ENCODE results near the gene ADD1. TPM values are rescaled to one million over a fixed set of nuclear protein-coding genes. Genes with fewer than 3 reads are reported as not detected.

Gene ADD1
- total RNA-seq, 5 donors from 2014 or later (not counting 1 experiment from before 2014, with no cell fraction given) = 241 to 274 (median 256) TPM

GRCh38 chr4:2963966-2964471, 120.4 kb downstream of the ADD1 start:
- no peaks in the 10 kb centered on the region for H3K9me3 ChIP-seq
- peak overlapping the region; percentile 57 to 71 for H3K27ac Mint-ChIP-seq
- POLR2A ChIA-PET = interaction anchor here (0.6 to 0.7 kb wide), 3 partner anchors 54 to 569 kb away, joined by 4 to 7 read pairs (median 6); no protein-coding TSS in a partner anchor
- no peaks in the 10 kb centered on the region for H3K36me3 Mint-ChIP-seq
- peaks cover 0 to 2% of the 10 kb centered on the region in 2 experiments for H3K27me3 ChIP-seq (replicated peaks in 1 of 2; ENCODE audit: control insufficient read depth in 2 of 2, extremely low read depth in 1 of 2, insufficient read depth in 2 of 2, low read length in 1 of 2)
- peaks cover 28 to 34% (median 30%) of the 10 kb centered on the region in 3 donors for H3K4me1 Mint-ChIP-seq
- H3K4me3 ChIP-seq (ENCODE audit: control insufficient read depth in 1 of 2, extremely low read depth in 1 of 2, low read length in 1 of 2) = peak overlapping the region; percentile 75 to 80
- H3K27ac ChIP-seq (ENCODE audit: low read length) = no peak overlapping the region
- H3K4me3 Mint-ChIP-seq = peak overlapping the region; percentile 82 to 84 (median 82)
- 3% methylated on average over 36 of the region's 38 CpGs for WGBS (ENCODE audit: insufficient coverage)
- DNase-seq = peak in 4 of 35 experiments; percentile 30 to 43 (median 37)
- ATAC-seq (replicated peaks in 1 of 4) = peak in 2 of 4 experiments; percentile 39 to 41
- CTCF ChIA-PET = interaction anchor here in 1 of 2 donors (0.7 to 1.7 kb wide), 4 partner anchors 10 to 125 kb away, joined by 4 to 8 read pairs (median 7); no protein-coding TSS in a partner anchor
- H3K27me3 Mint-ChIP-seq = no peaks in the 10 kb centered on the region
- peaks cover 0 to 1% of the 10 kb centered on the region in 2 donors for H3K36me3 ChIP-seq (ENCODE audit: control insufficient read depth in 2 of 2, extremely low read depth in 1 of 2, insufficient read depth in 1 of 2, low read length in 1 of 2)
- H3K9me3 Mint-ChIP-seq = no peaks in the 10 kb centered on the region
- peaks cover 7 to 27% of the 10 kb centered on the region in 2 experiments for H3K4me1 ChIP-seq (ENCODE audit: control insufficient read depth in 1 of 2, extremely low read depth in 1 of 2, insufficient read depth in 2 of 2, low read length in 2 of 2)

GRCh38 chr4:2964706-2965258, 121.1 kb downstream of the ADD1 start:
- H3K4me3 ChIP-seq (ENCODE audit: control insufficient read depth in 1 of 2, extremely low read depth in 1 of 2, low read length in 1 of 2) = no peak overlapping the region

GRCh38 chr4:2965262-2965661, 121.6 kb downstream of the ADD1 start:
- ChIA-PET POLR2A (no interaction called here), CTCF (no interaction called here)
- no peak overlapping the region for H3K4me3 ChIP-seq (ENCODE audit: control insufficient read depth in 1 of 2, extremely low read depth in 1 of 2, low read length in 1 of 2)
- Mint-ChIP-seq H3K4me3 (peak overlapping the region; percentile 47 to 84 (median 82)), H3K27me3 (no peaks in the 10 kb centered on the region), H3K9me3 (no peaks in the 10 kb centered on the region), H3K27ac (no peak overlapping the region), H3K36me3 (no peaks in the 10 kb centered on the region), H3K4me1 (peaks cover 18 to 24% (median 21%) of the 10 kb centered on the region in 3 donors)
- ATAC-seq (replicated peaks in 1 of 4) (no peak), DNase-seq (no peak)
- over 99% methylated on average over 9 of the region's 16 CpGs for WGBS (ENCODE audit: insufficient coverage)
- peaks cover 0 to 2% of the 10 kb centered on the region in 2 experiments for H3K27me3 ChIP-seq (replicated peaks in 1 of 2; ENCODE audit: control insufficient read depth in 2 of 2, extremely low read depth in 1 of 2, insufficient read depth in 2 of 2, low read length in 1 of 2)
- H3K9me3 ChIP-seq = no peaks in the 10 kb centered on the region
- H3K27ac ChIP-seq (ENCODE audit: low read length) = no peak overlapping the region
- peaks cover 7 to 24% of the 10 kb centered on the region in 2 experiments for H3K4me1 ChIP-seq (ENCODE audit: control insufficient read depth in 1 of 2, extremely low read depth in 1 of 2, insufficient read depth in 2 of 2, low read length in 2 of 2)
- no peaks in the 10 kb centered on the region for H3K36me3 ChIP-seq (ENCODE audit: control insufficient read depth in 2 of 2, extremely low read depth in 1 of 2, insufficient read depth in 1 of 2, low read length in 1 of 2)

More at GRCh38 chr4:2964706-2965258, 121.1 kb downstream of the ADD1 start:
- H3K27me3 Mint-ChIP-seq = no peaks in the 10 kb centered on the region
- Histone ChIP-seq H3K36me3 (ENCODE audit: control insufficient read depth in 2 of 2, extremely low read depth in 1 of 2, insufficient read depth in 1 of 2, low read length in 1 of 2) (no peaks in the 10 kb centered on the region), H3K27me3 (replicated peaks in 1 of 2; ENCODE audit: control insufficient read depth in 2 of 2, extremely low read depth in 1 of 2, insufficient read depth in 2 of 2, low read length in 1 of 2) (peaks cover 0 to 2% of the 10 kb centered on the region in 2 experiments), H3K9me3 (no peaks in the 10 kb centered on the region), H3K4me1 (ENCODE audit: control insufficient read depth in 1 of 2, extremely low read depth in 1 of 2, insufficient read depth in 2 of 2, low read length in 2 of 2) (peaks cover 7 to 27% of the 10 kb centered on the region in 2 experiments), H3K27ac (ENCODE audit: low read length) (no peak overlapping the region)
- H3K27ac Mint-ChIP-seq = peak overlapping the region; percentile 57 to 71
- ATAC-seq (replicated peaks in 1 of 4) = no peak
- H3K4me1 Mint-ChIP-seq = peaks cover 22 to 29% (median 25%) of the 10 kb centered on the region in 3 donors
- WGBS (ENCODE audit: insufficient coverage) = no CpG with 5 or more reads among the region's 5 CpGs
- DNase-seq = no peak
- no peaks in the 10 kb centered on the region for H3K9me3 Mint-ChIP-seq
- H3K36me3 Mint-ChIP-seq = no peaks in the 10 kb centered on the region
- CTCF ChIA-PET = no interaction called here
- peak overlapping the region; percentile 82 to 84 (median 82) for H3K4me3 Mint-ChIP-seq
- POLR2A ChIA-PET = interaction anchor here in 1 of 2 donors (0.7 kb wide), 1 partner anchor 89 kb away, joined by 4 read pairs; no protein-coding TSS in a partner anchor

GRCh38 chr4:2968381-2968780, 124.7 kb downstream of the ADD1 start:
- no peak overlapping the region for H3K27ac Mint-ChIP-seq
- 85% methylated on average over 3 of the region's 3 CpGs for WGBS (ENCODE audit: insufficient coverage)
- H3K9me3 Mint-ChIP-seq = no peaks in the 10 kb centered on the region
- peaks cover 5 to 8% (median 7%) of the 10 kb centered on the region in 3 donors for H3K4me1 Mint-ChIP-seq
- Histone ChIP-seq H3K4me3 (ENCODE audit: control insufficient read depth in 1 of 2, extremely low read depth in 1 of 2, low read length in 1 of 2) (no peak overlapping the region), H3K27ac (ENCODE audit: low read length) (no peak overlapping the region), H3K4me1 (ENCODE audit: control insufficient read depth in 1 of 2, extremely low read depth in 1 of 2, insufficient read depth in 2 of 2, low read length in 2 of 2) (peaks cover 4 to 9% of the 10 kb centered on the region in 2 experiments), H3K27me3 (replicated peaks in 1 of 2; ENCODE audit: control insufficient read depth in 2 of 2, extremely low read depth in 1 of 2, insufficient read depth in 2 of 2, low read length in 1 of 2) (peaks cover 0 to 2% of the 10 kb centered on the region in 2 experiments), H3K36me3 (ENCODE audit: control insufficient read depth in 2 of 2, extremely low read depth in 1 of 2, insufficient read depth in 1 of 2, low read length in 1 of 2) (no peaks in the 10 kb centered on the region), H3K9me3 (no peaks in the 10 kb centered on the region)
- ChIA-PET POLR2A (interaction anchor here in 1 of 2 donors (0.6 to 0.7 kb wide), 2 partner anchors 12 to 19 kb away, joined by 3 read pairs; no protein-coding TSS in a partner anchor), CTCF (no interaction called here)
- H3K36me3 Mint-ChIP-seq = no peaks in the 10 kb centered on the region
- no peak overlapping the region for H3K4me3 Mint-ChIP-seq
- no peak for ATAC-seq (replicated peaks in 1 of 4)
- no peaks in the 10 kb centered on the region for H3K27me3 Mint-ChIP-seq
- no peak for DNase-seq

- ChIA-PET POLR2A (no interaction called here), CTCF (no interaction called here)
- ATAC-seq (replicated peaks in 1 of 4) = no peak
- H3K9me3 ChIP-seq = no peaks in the 10 kb centered on the region
- no peak overlapping the region for H3K4me3 Mint-ChIP-seq
- no peaks in the 10 kb centered on the region for H3K36me3 Mint-ChIP-seq
- no peak overlapping the region for H3K27ac Mint-ChIP-seq
- no peaks in the 10 kb centered on the region for H3K27me3 ChIP-seq (replicated peaks in 1 of 2; ENCODE audit: control insufficient read depth in 2 of 2, extremely low read depth in 1 of 2, insufficient read depth in 2 of 2, low read length in 1 of 2)
- H3K36me3 ChIP-seq (ENCODE audit: control insufficient read depth in 2 of 2, extremely low read depth in 1 of 2, insufficient read depth in 1 of 2, low read length in 1 of 2) = no peaks in the 10 kb centered on the region
- DNase-seq = no peak
- H3K4me1 Mint-ChIP-seq = no peaks in the 10 kb centered on the region
- 95% methylated on average over 2 of the region's 3 CpGs for WGBS (ENCODE audit: insufficient coverage)
- no peaks in the 10 kb centered on the region for H3K9me3 Mint-ChIP-seq
- H3K4me1 ChIP-seq (ENCODE audit: control insufficient read depth in 1 of 2, extremely low read depth in 1 of 2, insufficient read depth in 2 of 2, low read length in 2 of 2) = no peaks in the 10 kb centered on the region
- H3K27ac ChIP-seq (ENCODE audit: low read length) = no peak overlapping the region
- no peak overlapping the region for H3K4me3 ChIP-seq (ENCODE audit: control insufficient read depth in 1 of 2, extremely low read depth in 1 of 2, low read length in 1 of 2)
- H3K27me3 Mint-ChIP-seq = peaks cover 0 to 2% of the 10 kb centered on the region in 2 donors
Measured at GRCh38 chr4:2971275-2971674, 127.6 kb downstream of the ADD1 start.

- H3K4me1 Mint-ChIP-seq = peaks cover 0 to 4% (median 2%) of the 10 kb centered on the region in 3 donors
- H3K27me3 Mint-ChIP-seq = peaks cover 0 to 4% of the 10 kb centered on the region in 2 donors
- Histone ChIP-seq H3K4me1 (ENCODE audit: control insufficient read depth in 1 of 2, extremely low read depth in 1 of 2, insufficient read depth in 2 of 2, low read length in 2 of 2) (peaks cover 0 to 2% of the 10 kb centered on the region in 2 experiments), H3K27me3 (replicated peaks in 1 of 2; ENCODE audit: control insufficient read depth in 2 of 2, extremely low read depth in 1 of 2, insufficient read depth in 2 of 2, low read length in 1 of 2) (peaks cover 0 to 4% of the 10 kb centered on the region in 2 experiments), H3K9me3 (no peaks in the 10 kb centered on the region), H3K36me3 (ENCODE audit: control insufficient read depth in 2 of 2, extremely low read depth in 1 of 2, insufficient read depth in 1 of 2, low read length in 1 of 2) (no peaks in the 10 kb centered on the region), H3K27ac (ENCODE audit: low read length) (no peak overlapping the region), H3K4me3 (ENCODE audit: control insufficient read depth in 1 of 2, extremely low read depth in 1 of 2, low read length in 1 of 2) (no peak overlapping the region)
- peaks cover 0 to 3% (median 3%) of the 10 kb centered on the region in 3 donors for H3K9me3 Mint-ChIP-seq
- no peak for ATAC-seq (replicated peaks in 1 of 4)
- no peak overlapping the region for H3K27ac Mint-ChIP-seq
- ChIA-PET POLR2A (interaction anchor here in 1 of 2 donors (0.6 kb wide), 1 partner anchor 62 kb away, joined by 3 read pairs; no protein-coding TSS in a partner anchor), CTCF (interaction anchor here in 1 of 2 donors (0.5 to 2.3 kb wide), 7 partner anchors 11 to 546 kb away, joined by 3 to 8 read pairs (median 4); partner anchors contain the start of genes GRK4 and NOP14)
- 90% methylated on average over 2 of the region's 14 CpGs for WGBS (ENCODE audit: insufficient coverage)
- H3K4me3 Mint-ChIP-seq = no peak overlapping the region
- H3K36me3 Mint-ChIP-seq = no peaks in the 10 kb centered on the region
- no peak for DNase-seq
Measured at GRCh38 chr4:2977211-2978088, 133.8 kb downstream of the ADD1 start.
